Superior temporal gyrus (tissue), 1 donor: Measurements from ENCODE around the gene SERAC1.

Experiments used
- DNase-seq: peaks from one replicate; pipeline ENCODE4 v3.0.0-alpha.2; 2016; ENCODE audit errors: extremely low spot score

SERAC1 gene

DNA sequence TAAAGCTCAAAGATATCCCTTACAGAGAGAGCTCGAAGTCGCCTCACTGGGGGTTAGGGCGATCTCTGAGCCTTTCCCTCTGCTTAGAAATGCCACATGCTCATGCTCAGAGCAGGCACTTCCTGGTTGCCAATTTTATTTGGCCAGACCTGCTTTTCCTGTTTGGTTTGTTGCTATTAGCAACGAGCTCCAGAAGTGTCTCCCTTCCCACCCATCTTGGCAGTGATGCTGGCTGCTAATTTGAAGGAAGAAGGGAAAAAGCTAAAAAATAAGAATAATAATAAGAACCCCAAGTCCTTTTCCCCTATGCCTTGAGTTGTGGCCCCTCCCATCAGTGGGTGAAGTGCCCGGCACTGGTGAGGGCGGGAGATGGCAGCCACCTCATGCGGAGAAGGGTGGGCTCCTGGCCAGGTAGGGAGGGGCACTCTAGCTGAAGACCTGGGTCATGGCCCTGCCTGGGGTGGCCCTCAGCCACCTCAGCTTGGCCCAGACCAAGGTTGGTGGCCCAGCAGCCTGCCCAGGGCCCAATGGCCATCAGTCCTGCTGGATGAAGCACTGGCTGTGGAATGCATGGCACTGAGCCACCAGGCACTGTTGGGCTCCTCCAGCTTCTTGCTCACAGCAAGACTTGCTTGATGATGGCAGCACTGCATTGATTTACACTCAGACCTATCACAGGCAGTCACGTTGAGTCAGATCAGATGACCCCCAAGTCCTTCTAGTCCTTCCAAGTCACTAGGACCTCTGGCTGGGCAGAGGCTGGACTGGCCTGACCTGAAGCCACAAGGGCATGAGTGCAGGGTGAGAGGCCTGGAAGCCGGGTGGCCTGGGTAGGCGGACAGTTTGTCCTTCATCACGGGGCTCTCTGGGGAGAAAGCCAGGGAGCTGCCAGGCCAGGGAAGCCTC, 107.4 kb downstream of the SERAC1 start:
- DNase-seq, result peak; percentile 75
